Gastroesophageal sphincter (tissue), 4 donors: ENCODE measurements around the gene INCENP. TPM values are rescaled to one million over a fixed set of nuclear protein-coding genes. Genes with fewer than 3 reads are reported as not detected.

Experiments
- ATAC-seq: fragments of 150-250 bp; one replicate; pipeline ENCODE4 v1.9.1; 2016; ENCODE audit warnings: mild to moderate bottlenecking, moderate library complexity
- H3K27ac ChIP-seq, 4 donors: fragments of 200-600 bp; sonication (generic) in 3 of 4; 1 replicate in 3 of 4; 2 replicates in 1 of 4; pipeline ENCODE4 v1.5.1; 2016 to 2019
- H3K27me3 ChIP-seq: fragments of 200-600 bp; sonication (generic); one replicate; pipeline ENCODE4 v1.5.1; 2019
- H3K36me3 ChIP-seq, 2 donors: fragments of 200-600 bp; sonication (generic); one replicate each; pipeline ENCODE4 v1.5.1; 2019; ENCODE audit warnings: control low read depth in 1 of 2
- H3K4me1 ChIP-seq, 3 donors: fragments of 200-600 bp; sonication (generic); 1 replicate in 2 of 3; 2 replicates in 1 of 3; pipeline ENCODE4 v1.5.1; 2016 to 2019; ENCODE audit warnings: control low read depth in 2 of 3
- H3K4me3 ChIP-seq, 2 donors: fragments of 200-600 bp; sonication (generic); one replicate each; pipeline ENCODE4 v1.5.1; 2019; ENCODE audit warnings: mild to moderate bottlenecking in 1 of 2, moderate library complexity in 1 of 2
- H3K9me3 ChIP-seq, 3 donors: fragments of 200-600 bp; sonication (generic); one replicate each; pipeline ENCODE4 v1.5.1; 2017 to 2019; ENCODE audit warnings: control low read depth in 2 of 3
- EP300 ChIP-seq: sonication (generic); formaldehyde crosslinking; IDR thresholded peaks from one replicate; pipeline ENCODE4 v1.6.1; 2017; ENCODE audit warnings: antibody characterized with exemption, mild to moderate bottlenecking
- POLR2A ChIP-seq, 2 donors: fragments of 450-650 bp; IDR thresholded peaks; one replicate each; pipeline ENCODE4 v1.6.1; 2017; ENCODE audit warnings: antibody characterized with exemption in 2 of 2, mild to moderate bottlenecking in 2 of 2, moderate library complexity in 1 of 2
- POLR2AphosphoS5 ChIP-seq: sonication (generic); formaldehyde crosslinking; IDR thresholded peaks from one replicate; pipeline ENCODE4 v1.6.1; 2017; ENCODE audit warnings: antibody characterized with exemption
- WGBS, 2 donors: methylation state at CpG; one replicate each; pipeline ENCODE4 v1.1.5; 2018; ENCODE audit warnings: low coverage in 1 of 2; 5-methylcytosine and 5-hydroxymethylcytosine counted together
- total RNA-seq, 4 donors: library from RNA; depleted of rRNA; stranded (reverse); fragments of >200 nt; gene quantifications; one replicate each; pipeline ENCODE4 v1.1.0, GENCODE V29; 2016
- TF ChIP-seq, protein P1 (sequence below), 4 experiments: fragments of 200-600 bp in 2 of 4; fragments of 450-650 bp in 2 of 4; sonication (generic) in 1 of 4; IDR thresholded peaks; one replicate each; pipeline ENCODE4 v1.5.1; 2017 to 2019; ENCODE audit warnings: antibody characterized with exemption in 4 of 4, mild to moderate bottlenecking in 2 of 4, moderate library complexity in 2 of 4

The INCENP gene
- total RNA-seq, 4 donors from 2014 or later = 10.5 to 28.3 (median 16.8) TPM

DNA sequence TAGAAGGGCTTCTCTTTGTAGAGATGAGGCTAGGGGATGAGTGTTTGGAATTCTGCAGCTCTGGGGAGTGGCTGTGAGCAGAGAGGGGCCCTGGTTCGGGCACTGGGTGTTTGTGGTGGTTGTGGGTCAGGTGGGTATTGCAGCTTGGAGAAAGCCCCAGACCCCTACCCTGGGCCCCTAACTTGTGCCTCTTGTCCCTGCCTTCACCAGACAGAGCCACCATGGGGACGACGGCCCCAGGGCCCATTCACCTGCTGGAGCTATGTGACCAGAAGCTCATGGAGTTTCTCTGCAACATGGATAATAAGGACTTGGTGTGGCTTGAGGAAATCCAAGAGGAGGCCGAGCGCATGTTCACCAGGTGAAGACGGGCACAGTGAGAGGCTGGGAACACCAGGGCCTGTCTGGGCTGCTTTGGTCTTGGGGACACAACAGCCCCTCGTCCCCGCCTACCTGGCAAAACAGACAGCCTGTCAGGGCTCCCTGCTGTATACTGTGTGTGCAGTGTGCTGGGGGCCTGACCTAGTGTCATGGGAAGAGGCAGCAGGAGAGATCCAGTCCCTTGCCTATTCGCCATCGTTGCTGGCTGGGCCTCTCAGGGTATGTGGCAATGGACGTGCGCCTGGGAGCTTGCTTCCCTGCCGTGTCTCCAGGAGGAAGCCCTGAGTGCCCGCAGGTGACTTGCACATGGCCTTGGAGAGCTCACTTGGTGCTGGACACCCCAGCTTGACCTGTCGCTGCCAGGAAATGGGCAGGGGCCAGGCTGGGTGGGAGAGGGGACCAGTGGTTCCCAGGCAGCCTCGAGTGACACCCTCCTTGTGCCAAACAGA, 4.3 kb downstream of the INCENP start:
- Histone ChIP-seq H3K27me3 (no peaks in the 10 kb centered on the region), H3K9me3 (no peaks in the 10 kb centered on the region), H3K27ac (no peak overlapping the region), H3K4me1 (peaks cover 0 to 20% (median 9%) of the 10 kb centered on the region in 3 donors), H3K4me3 (no peak overlapping the region), H3K36me3 (peaks cover 0 to 53% of the 10 kb centered on the region in 2 donors)
- WGBS, 2 donors = 81 to 94% methylated on average over 5 to 9 of the region's 16 CpGs
- ATAC-seq = no peak
- TF ChIP-seq, protein P1, sequence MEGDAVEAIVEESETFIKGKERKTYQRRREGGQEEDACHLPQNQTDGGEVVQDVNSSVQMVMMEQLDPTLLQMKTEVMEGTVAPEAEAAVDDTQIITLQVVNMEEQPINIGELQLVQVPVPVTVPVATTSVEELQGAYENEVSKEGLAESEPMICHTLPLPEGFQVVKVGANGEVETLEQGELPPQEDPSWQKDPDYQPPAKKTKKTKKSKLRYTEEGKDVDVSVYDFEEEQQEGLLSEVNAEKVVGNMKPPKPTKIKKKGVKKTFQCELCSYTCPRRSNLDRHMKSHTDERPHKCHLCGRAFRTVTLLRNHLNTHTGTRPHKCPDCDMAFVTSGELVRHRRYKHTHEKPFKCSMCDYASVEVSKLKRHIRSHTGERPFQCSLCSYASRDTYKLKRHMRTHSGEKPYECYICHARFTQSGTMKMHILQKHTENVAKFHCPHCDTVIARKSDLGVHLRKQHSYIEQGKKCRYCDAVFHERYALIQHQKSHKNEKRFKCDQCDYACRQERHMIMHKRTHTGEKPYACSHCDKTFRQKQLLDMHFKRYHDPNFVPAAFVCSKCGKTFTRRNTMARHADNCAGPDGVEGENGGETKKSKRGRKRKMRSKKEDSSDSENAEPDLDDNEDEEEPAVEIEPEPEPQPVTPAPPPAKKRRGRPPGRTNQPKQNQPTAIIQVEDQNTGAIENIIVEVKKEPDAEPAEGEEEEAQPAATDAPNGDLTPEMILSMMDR (IDR thresholded peaks at IDR 0.05) = no peak
- TF ChIP-seq EP300 = no peak
- TF ChIP-seq POLR2AphosphoS5 = no peak
- TF ChIP-seq POLR2A (IDR thresholded peaks at IDR 0.05) = no peak

DNA sequence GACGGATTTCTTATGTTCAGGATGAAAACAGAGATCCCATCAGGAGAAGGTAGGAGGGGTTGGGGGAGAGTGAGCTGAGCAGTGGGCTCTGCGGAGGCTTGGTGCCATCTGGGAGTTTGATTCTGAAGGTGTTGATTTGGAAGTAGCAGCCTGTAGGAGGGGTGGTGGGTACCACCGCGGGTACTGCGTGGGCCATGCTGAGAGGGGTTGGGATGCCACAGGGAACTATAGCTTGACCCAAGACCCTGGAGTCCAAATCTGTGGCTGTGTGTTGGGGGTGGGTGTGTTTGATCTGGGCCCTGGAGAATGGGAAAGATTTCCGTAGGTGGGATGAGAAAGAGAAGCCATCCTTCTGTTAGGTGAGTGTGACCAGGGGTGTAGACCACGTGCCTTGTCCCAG, 5.0 kb downstream of the INCENP start:
- 93 to 95% methylated on average over 5 to 7 of the region's 7 CpGs for WGBS, 2 donors
- ATAC-seq = no peak

DNA sequence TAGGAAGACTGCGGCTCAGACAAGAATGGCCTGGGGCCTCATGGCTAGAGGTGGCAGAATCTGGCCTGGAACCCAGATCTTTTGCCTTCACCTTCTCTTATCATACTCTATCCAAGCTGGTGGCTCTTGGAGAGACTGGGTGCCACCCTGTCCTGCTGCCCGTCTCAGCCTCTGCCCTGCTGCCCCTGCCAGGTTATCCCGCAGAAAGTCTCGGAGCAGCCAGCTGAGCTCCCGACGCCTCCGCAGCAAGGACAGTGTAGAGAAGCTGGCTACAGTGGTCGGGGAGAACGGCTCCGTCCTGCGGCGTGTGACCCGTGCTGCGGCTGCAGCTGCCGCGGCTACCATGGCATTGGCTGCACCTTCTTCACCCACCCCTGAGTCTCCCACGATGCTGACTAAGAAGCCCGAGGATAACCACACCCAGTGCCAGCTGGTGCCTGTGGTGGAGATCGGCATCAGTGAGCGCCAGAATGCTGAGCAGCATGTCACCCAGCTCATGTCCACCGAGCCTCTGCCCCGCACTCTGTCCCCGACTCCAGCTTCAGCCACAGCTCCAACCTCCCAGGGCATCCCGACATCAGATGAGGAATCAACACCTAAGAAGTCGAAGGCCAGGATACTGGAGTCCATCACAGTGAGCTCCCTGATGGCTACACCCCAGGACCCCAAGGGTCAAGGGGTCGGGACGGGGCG, 5.9 kb downstream of the INCENP start:
- ATAC-seq = no peak
- H3K36me3 ChIP-seq = peaks cover 0 to 64% of the 10 kb centered on the region in 2 donors
- TF ChIP-seq POLR2AphosphoS5 (no peak), EP300 (no peak), POLR2A (IDR thresholded peaks at IDR 0.05) (no peak)
- TF ChIP-seq, protein P1 (IDR thresholded peaks at IDR 0.05) = no peak
- H3K27me3 ChIP-seq = no peaks in the 10 kb centered on the region
- H3K4me1 ChIP-seq = peaks cover 0 to 11% (median 5%) of the 10 kb centered on the region in 3 donors
- no peaks in the 10 kb centered on the region for H3K9me3 ChIP-seq
- WGBS, 2 donors = 100% methylated on average over 2 to 10 of the region's 28 CpGs
- H3K27ac ChIP-seq = no peak overlapping the region
- H3K4me3 ChIP-seq = no peak overlapping the region

More for the DNA sequence above, 5.0 kb downstream of the INCENP start:
- Histone ChIP-seq H3K27me3 (no peaks in the 10 kb centered on the region), H3K36me3 (peaks cover 0 to 59% of the 10 kb centered on the region in 2 donors), H3K9me3 (no peaks in the 10 kb centered on the region), H3K27ac (no peak overlapping the region), H3K4me1 (peaks cover 0 to 17% (median 9%) of the 10 kb centered on the region in 3 donors), H3K4me3 (no peak overlapping the region)
- TF ChIP-seq POLR2A (IDR thresholded peaks at IDR 0.05) = no peak
- TF ChIP-seq POLR2AphosphoS5 = no peak
- TF ChIP-seq EP300 = no peak
- TF ChIP-seq, protein P1 (IDR thresholded peaks at IDR 0.05) = no peak

DNA sequence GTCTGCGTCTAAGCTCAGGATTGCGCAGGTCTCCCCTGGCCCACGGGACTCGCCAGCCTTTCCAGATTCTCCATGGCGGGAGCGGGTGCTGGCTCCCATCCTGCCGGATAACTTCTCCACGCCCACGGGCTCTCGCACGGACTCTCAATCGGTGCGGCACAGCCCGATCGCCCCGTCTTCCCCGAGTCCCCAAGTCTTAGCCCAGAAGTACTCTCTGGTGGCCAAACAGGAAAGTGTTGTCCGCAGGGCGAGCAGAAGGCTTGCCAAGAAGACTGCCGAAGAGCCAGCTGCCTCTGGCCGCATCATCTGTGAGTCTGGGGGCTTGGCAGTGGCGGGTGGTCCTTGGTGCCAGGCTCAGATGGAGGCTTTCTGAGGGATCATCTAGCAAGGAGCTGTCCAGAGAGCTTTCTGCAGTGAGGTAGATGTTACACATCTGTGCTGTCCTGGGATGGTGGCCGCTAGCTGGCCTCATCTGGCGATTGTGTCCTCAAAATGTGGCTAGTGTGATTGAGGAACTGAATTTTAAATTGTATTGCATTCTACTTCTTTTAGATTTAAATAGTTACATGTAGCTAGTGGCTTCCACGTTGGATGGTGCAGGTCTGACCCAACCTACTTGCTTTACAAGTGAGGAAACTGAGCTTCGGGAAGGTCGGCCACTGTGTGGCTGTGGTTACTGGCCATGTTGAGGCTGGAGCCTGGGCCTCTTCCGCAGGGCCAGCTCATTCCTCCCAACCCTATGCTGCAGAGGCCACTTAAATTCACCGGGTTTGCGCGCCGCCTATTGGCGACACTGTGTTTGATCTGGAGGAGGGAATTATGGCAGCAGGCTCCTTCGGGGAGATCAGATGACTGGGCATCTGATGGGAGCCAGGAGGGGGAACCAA, 6.7 kb downstream of the INCENP start:
- TF ChIP-seq EP300 (no peak), POLR2A (IDR thresholded peaks at IDR 0.05) (no peak), POLR2AphosphoS5 (no peak)
- TF ChIP-seq, protein P1 (IDR thresholded peaks at IDR 0.05) = no peak
- 94% methylated on average over 4 of the region's 34 CpGs; no CpG with 5 or more reads in 1 of the 2 donors for WGBS, 2 donors
- Histone ChIP-seq H3K4me1 (peaks cover 0 to 3% (median 0%) of the 10 kb centered on the region in 3 donors), H3K4me3 (no peak overlapping the region), H3K9me3 (no peaks in the 10 kb centered on the region), H3K27me3 (no peaks in the 10 kb centered on the region), H3K27ac (no peak overlapping the region), H3K36me3 (peaks cover 0 to 72% of the 10 kb centered on the region in 2 donors)
- no peak for ATAC-seq
